GM12878 (cell line): ENCODE data around the gene BMP2. TPM values are rescaled to one million over a fixed set of nuclear protein-coding genes. Genes with fewer than 3 reads are reported as not detected.

Source experiments
- ATAC-seq: fragments of 200-7000 bp; cut with Tn5 transposase; 3 replicates; pipeline ENCODE4 v1.9.1; 2020; ENCODE audit warnings: mild to moderate bottlenecking, moderate library complexity
- BruUV-seq: library from RNA; stranded (reverse); fragments of 400-500 nt; replicated peaks from 2 replicates; lab custom pipeline; 2021; lab: Mats Ljungman, UMichigan
- CTCF ChIA-PET: fragments of 300-600 bp; sonication (Branson Sonifier 250); formaldehyde crosslinking; extraction: SDS; loops from one replicate; lab custom pipeline; 2021; ENCODE audit warnings: inconsistent platforms; lab: Yijun Ruan, JAX
- POLR2A ChIA-PET: fragments of 350-600 bp; formaldehyde crosslinking; extraction: SDS; loops from one replicate; lab custom pipeline; 2021; ENCODE audit warnings: inconsistent platforms; lab: Charles Lee
- RAD21 ChIA-PET: fragments of 300-600 bp; sonication (Branson Sonifier 250); formaldehyde crosslinking; loops from one replicate; lab custom pipeline; 2023; ENCODE audit warnings: antibody characterized with exemption; ENCODE audit not compliant: unreplicated experiment; lab: Charles Lee
- SMC1A ChIA-PET: fragments of 300-600 bp; sonication (Branson Sonifier 250); formaldehyde crosslinking; loops from one replicate; lab custom pipeline; 2023; ENCODE audit not compliant: unreplicated experiment, uncharacterized antibody; lab: Charles Lee
- DNase-seq: peaks from one replicate; pipeline ENCODE4 v3.0.0-alpha.2; 2011; ENCODE audit warnings: low read depth, low spot score
- FAIRE-seq: peaks from 3 replicates; lab custom pipeline; 2011; peaks lifted over from hg19 to GRCh38; lab: Jason Lieb, UNC
- H2AFZ ChIP-seq: 2 replicates; pipeline ENCODE4 v1.6.0; 2011; ENCODE audit warnings: low read depth, low read length, control low read depth; ENCODE audit not compliant: control insufficient read depth
- H3K27ac ChIP-seq: 2 replicates; pipeline ENCODE4 v1.5.1; 2011; ENCODE audit warnings: control low read depth; ENCODE audit not compliant: control insufficient read depth, insufficient read depth
- H3K27me3 ChIP-seq, 2 experiments: replicated peaks in 1 of 2; 2 replicates each; pipeline versions ENCODE4 v1.6.0 to v1.6.1; 2011; ENCODE audit warnings: low read length in 1 of 2; ENCODE audit not compliant: control insufficient read depth in 2 of 2, insufficient read depth in 2 of 2
- H3K36me3 ChIP-seq, 2 experiments: 2 replicates each; pipeline ENCODE4 v1.5.1; 2011; ENCODE audit warnings: low read length in 1 of 2; ENCODE audit not compliant: control insufficient read depth in 2 of 2, insufficient read depth in 2 of 2
- H3K4me1 ChIP-seq: 2 replicates; pipeline ENCODE4 v1.6.1; 2011; ENCODE audit warnings: mild to moderate bottlenecking, low read length, moderate library complexity, mixed read lengths; ENCODE audit not compliant: control insufficient read depth, insufficient read depth
- H3K4me2 ChIP-seq: 2 replicates; pipeline ENCODE4 v1.6.0; 2011; ENCODE audit warnings: control low read depth; ENCODE audit not compliant: control insufficient read depth, insufficient read depth
- H3K4me3 ChIP-seq: fragments of 200-600 bp; sonication (generic); 2 replicates; pipeline ENCODE4 v1.5.1; 2016
- H3K79me2 ChIP-seq: 2 replicates; pipeline ENCODE4 v1.6.0; 2011; ENCODE audit warnings: low read length; ENCODE audit not compliant: control insufficient read depth, insufficient read depth
- H3K9ac ChIP-seq: 2 replicates; pipeline ENCODE4 v1.8.0; 2011; ENCODE audit warnings: low read length, control low read depth, mixed read lengths; ENCODE audit not compliant: control insufficient read depth, insufficient read depth
- H3K9me3 ChIP-seq: replicated peaks from 3 replicates; pipeline ENCODE4 v1.5.1; 2011; ENCODE audit warnings: mild to moderate bottlenecking, low read length; ENCODE audit not compliant: control insufficient read depth, insufficient read depth
- H4K20me1 ChIP-seq: 2 replicates; pipeline ENCODE4 v1.6.0; 2011; ENCODE audit not compliant: control insufficient read depth, insufficient read depth
- CREB1 ChIP-seq: IDR thresholded peaks from 2 replicates; pipeline ENCODE4 v1.6.1; 2012; ENCODE audit warnings: low read depth, mild to moderate bottlenecking, inconsistent platforms
- IRF4 ChIP-seq: IDR thresholded peaks from 2 replicates; pipeline ENCODE4 v1.6.1; 2011; ENCODE audit warnings: low read depth, low read length
- NFXL1 ChIP-seq: fragments of 450-650 bp; IDR thresholded peaks from 2 replicates; pipeline ENCODE4 v1.6.1; 2017; ENCODE audit warnings: antibody characterized with exemption, mild to moderate bottlenecking, borderline replicate concordance
- NFYB ChIP-seq: IDR thresholded peaks from 2 replicates; pipeline ENCODE4 v1.6.1; 2011; ENCODE audit warnings: low read depth, mild to moderate bottlenecking, low read length, improper control_type of control experiment, moderate library complexity; ENCODE audit not compliant: insufficient read depth
- PAX8 ChIP-seq: fragments of 450-650 bp; IDR thresholded peaks from 2 replicates; pipeline ENCODE4 v1.6.1; 2017; ENCODE audit warnings: mild to moderate bottlenecking, moderate library complexity
- SMARCA5 ChIP-seq: fragments of 450-650 bp; IDR thresholded peaks from 2 replicates; pipeline ENCODE4 v1.6.1; 2017; ENCODE audit warnings: mild to moderate bottlenecking
- TBL1XR1 ChIP-seq: IDR thresholded peaks from 2 replicates; pipeline ENCODE4 v1.6.1; 2012; ENCODE audit warnings: low read depth, low read length, improper control_type of control experiment
- ZBED1 ChIP-seq: IDR thresholded peaks from 2 replicates; pipeline ENCODE4 v1.6.1; 2016; ENCODE audit warnings: borderline replicate concordance
- ZBTB33 ChIP-seq: fragments of 450-650 bp; IDR thresholded peaks from 2 replicates; pipeline ENCODE4 v1.6.1; 2017; ENCODE audit warnings: mild to moderate bottlenecking
- WGBS: methylation state at CpG from one replicate; pipeline ENCODE4 v1.1.6; 2016; ENCODE audit warnings: low lambda C conversion rate; ENCODE audit not compliant: insufficient replicate concordance, insufficient coverage; ENCODE audit errors: missing lambda C conversion rate; 5-methylcytosine and 5-hydroxymethylcytosine counted together
- in situ Hi-C: fragments of 300-500 bp; cut with MboI; formaldehyde crosslinking; loops from 9 replicates; pipeline ENCODE4 v1.14.3; 2018; ENCODE audit warnings: mixed read lengths
- intact Hi-C: fragments of 100-400 bp; cut with micrococcal nuclease; formaldehyde crosslinking; loops from one replicate; pipeline ENCODE4 v1.14.2; 2022; ENCODE audit not compliant: unreplicated experiment
- polyA plus RNA-seq, 11 experiments: library from polyadenylated mRNA; depleted of rRNA in 4 of 11; unstranded in 6 of 11; stranded (reverse) in 5 of 11; fragments of >200 nt; fragmentation: Nextera tagmentation in 4 of 11; fragmentation: Illumina TruSeq in 1 of 11; extraction: Ambion mirVana in 4 of 11; extraction: Trizol in 1 of 11; gene quantifications; 1 replicate in 1 of 11; 2 replicates in 10 of 11; pipeline versions ENCODE4 v1.2.1 to v1.2.3, GENCODE V29; 2011 to 2016; ENCODE audit warnings: inconsistent platforms in 2 of 11, missing spikeins in 2 of 11, low read depth in 1 of 11
- total RNA-seq, 4 experiments: library from RNA; depleted of rRNA in 3 of 4; stranded (reverse); fragments of >200 nt in 3 of 4; fragmentation: Illumina TruSeq in 1 of 4; extraction: Trizol in 1 of 4; gene quantifications; 2 replicates each; pipeline versions ENCODE4 v1.2.1 to v1.2.3, GENCODE V29; 2013 to 2021

The BMP2 gene
- total and polyA plus RNA-seq, 10 of the 15 experiments (the other 5 are each of a cell fraction or from before 2014, with no cell fraction given): 0.35 to 3.2 (median 0.71) TPM

- Histone ChIP-seq H3K27me3 (no peaks in the 10 kb centered on the region), H3K9me3 (no peaks in the 10 kb centered on the region), H3K79me2 (no peaks in the 10 kb centered on the region), H4K20me1 (no peaks in the 10 kb centered on the region), H3K4me1 (no peaks in the 10 kb centered on the region), H3K27ac (no peak overlapping the region), H3K36me3 (no peaks in the 10 kb centered on the region), H3K4me3 (no peak overlapping the region), H2AFZ (no peak overlapping the region), H3K9ac (no peak overlapping the region), H3K4me2 (no peak overlapping the region)
- no peak for DNase-seq
- no peak for ATAC-seq
- 20% methylated on average over 4 of the region's 4 CpGs for WGBS
- ChIA-PET POLR2A (no interaction called here), CTCF (interaction anchor here (0.6 to 2.0 kb wide), 7 partner anchors 17 to 318 kb away, joined by 3 to 7 read pairs (median 4); no protein-coding TSS in a partner anchor), RAD21 (interaction anchor here (0.9 kb wide), 1 partner anchor 493 kb away, joined by 3 read pairs; no protein-coding TSS in a partner anchor), SMC1A (interaction anchor here (1.1 to 4.8 kb wide), 9 partner anchors 8 to 483 kb away, joined by 3 to 33 read pairs (median 6); no protein-coding TSS in a partner anchor)
- intact Hi-C loops: no loop called here
- no peak for TF ChIP-seq ZBED1
- no peak for TF ChIP-seq PAX8
- no peak for TF ChIP-seq SMARCA5
- TF ChIP-seq ZBTB33: no peak
- TF ChIP-seq IRF4: no peak
- no peak for TF ChIP-seq CREB1
- TF ChIP-seq NFXL1: no peak
- TF ChIP-seq NFYB: no peak
- TF ChIP-seq TBL1XR1: no peak
- no TSS peak for BruUV-seq
- in situ Hi-C loops: no loop called here
- no peak for FAIRE-seq
Observed at GRCh38 chr20:6792789-6793188, 25.3 kb downstream of the BMP2 start.
